Heart left ventricle (tissue), 16 donors: Measurements from ENCODE around the gene E2F6. TPM values are rescaled to one million over a fixed set of nuclear protein-coding genes. Genes with fewer than 3 reads are reported as not detected.
A peak's percentile ranks its signal among the peaks of the same experiment; 100 is the strongest.

Experiments
- ATAC-seq, 4 donors: fragments of 200-7000 bp; cut with Tn5 transposase; one replicate each; pipeline ENCODE4 v1.9.1; 2020 to 2022; ENCODE audit warnings: moderate library complexity in 4 of 4, mild to moderate bottlenecking in 3 of 4, moderate number of reproducible peaks in 1 of 4
- DNase-seq, 5 donors: peaks; one replicate each; pipeline ENCODE4 v3.0.0-alpha.2; 2020
- H3K27ac ChIP-seq, 12 donors: fragments of 200-600 bp; sonication (generic) in 4 of 12; one replicate each; pipeline versions ENCODE4 v1.5.0 to v1.8.0; 2016 to 2022; ENCODE audit warnings: mild to moderate bottlenecking in 2 of 12
- H3K27me3 ChIP-seq, 9 donors: fragments of 200-600 bp; sonication (generic) in 2 of 9; one replicate each; pipeline versions ENCODE4 v1.5.1 to v1.8.0; 2016 to 2022; ENCODE audit warnings: mild to moderate bottlenecking in 3 of 9
- H3K36me3 ChIP-seq, 9 donors: fragments of 200-600 bp; sonication (generic) in 2 of 9; one replicate each; pipeline versions ENCODE4 v1.5.0 to v1.8.0; 2018 to 2022; ENCODE audit warnings: mild to moderate bottlenecking in 2 of 9
- H3K4me1 ChIP-seq, 12 donors: fragments of 200-600 bp; sonication (generic) in 4 of 12; one replicate each; pipeline versions ENCODE4 v1.5.0 to v1.8.0; 2016 to 2022; ENCODE audit warnings: mild to moderate bottlenecking in 3 of 12
- H3K4me3 ChIP-seq, 12 donors: fragments of 200-600 bp; sonication (generic) in 4 of 12; one replicate each; pipeline versions ENCODE4 v1.5.0 to v1.8.0; 2017 to 2022; ENCODE audit warnings: mild to moderate bottlenecking in 9 of 12, moderate library complexity in 4 of 12
- H3K9me3 ChIP-seq, 12 donors: fragments of 200-600 bp; sonication (generic) in 4 of 12; one replicate each; pipeline versions ENCODE4 v1.5.0 to v1.8.0; 2016 to 2022; ENCODE audit warnings: mild to moderate bottlenecking in 1 of 12
- POLR2A ChIP-seq, 2 donors: fragments of 450-650 bp; IDR thresholded peaks; one replicate each; pipeline ENCODE4 v1.6.1; 2017; ENCODE audit warnings: antibody characterized with exemption in 2 of 2, mild to moderate bottlenecking in 2 of 2, moderate library complexity in 2 of 2
- WGBS, 4 donors: extraction: QIAGEN DNeasy Blood & Tissue Kit in 2 of 4; methylation state at CpG; one replicate each; pipeline versions ENCODE4 v1.1.5 to v1.1.7; 2013 to 2018; 5-methylcytosine and 5-hydroxymethylcytosine counted together
- intact Hi-C, 10 donors: fragments of 100-400 bp; cut with DNase I; formaldehyde crosslinking; loops; one replicate each; pipeline versions ENCODE4 v1.11.1 to v1.14.2; 2022
- polyA plus RNA-seq, 2 donors: library from polyadenylated mRNA; stranded (reverse); fragments of 200-250 nt; gene quantifications; one replicate each; pipeline ENCODE4 v1.2.3, GENCODE V29; 2013
- total RNA-seq, 9 donors: library from RNA; depleted of rRNA in 2 of 9; stranded (reverse); fragments of >200 nt in 2 of 9; fragmentation: NEBNext Ultra II Directional in 3 of 9; extraction: Animal tissue kit (Norgen Biotek cat#: 25700) in 3 of 9; gene quantifications; one replicate each; pipeline versions ENCODE4 v1.1.0 to v1.2.4, GENCODE V29; 2016 to 2023
- TF ChIP-seq, protein P1 (sequence below), 12 donors: fragments of 200-600 bp; sonication (generic) in 4 of 12; IDR thresholded peaks; one replicate each; pipeline versions ENCODE4 v1.5.0 to v1.8.0; 2018 to 2022; ENCODE audit warnings: antibody characterized with exemption in 12 of 12, mild to moderate bottlenecking in 5 of 12
- donor health status: ischemic (EF 13 %, LVEDD 7.1; RV severe dilation, severe dysfunction).
- donor health status: healthy with polysubstance abuse.
- donor health status: DM: no; HTN: yes; CAD: no.
- donor health status: DM: no; HTN: no; CAD: no.
- donor health status: ischemic (EF 25% LVEDD 6.9; RV normal size, moderate dysfunction).
- donor health status: ischemic (EF 25% LVEDD 5.7; RV mildly dilated, moderate dysfunction).
- donor health status: healthy.
- donor health status: DM: yes; HTN: yes; CAD: no.
- donor health status: ischemic (EF 35%, LVEDD 5.7; RV mildly dilated, moderate dysfunction).
- donor health status: nonischemic (EF 11% LVEDD 7.7; RV severe dilation, severe dysfunction).
- donor health status: DM: yes; HTN: yes; CAD: no.
- donor health status: PGD.
- donor health status: ischemic (EF 29% LVEDD 5.4; RV normal size, mild dysfunction).
- donor health status: nonischemic (EF 23%, LVEDD 6.1; RV moderate dilation, normal function).

E2F6 gene
- total and polyA plus RNA-seq, 11 donors = 8.7 to 20.4 (median 15.0) TPM

- peaks cover 0 to 9% (median 2%) of the 10 kb centered on the region in 12 donors for H3K9me3 ChIP-seq
- intact Hi-C loops = loop anchor here in 2 of 10 donors (5.0 kb wide), 2 partner anchors 69 to 84 kb away; no protein-coding TSS in a partner anchor
- H3K4me1 ChIP-seq = peaks cover 0 to 28% (median 16%) of the 10 kb centered on the region in 12 donors
- DNase-seq = peak; percentile 89 to 95 (median 90)
- WGBS, 4 donors = 26 to 32% (median 29%) methylated on average over 8 to 9 of the region's 9 CpGs
- peak in 1 of 2 donors; percentile 26 for TF ChIP-seq POLR2A (IDR thresholded peaks at IDR 0.05)
- TF ChIP-seq, protein P1, sequence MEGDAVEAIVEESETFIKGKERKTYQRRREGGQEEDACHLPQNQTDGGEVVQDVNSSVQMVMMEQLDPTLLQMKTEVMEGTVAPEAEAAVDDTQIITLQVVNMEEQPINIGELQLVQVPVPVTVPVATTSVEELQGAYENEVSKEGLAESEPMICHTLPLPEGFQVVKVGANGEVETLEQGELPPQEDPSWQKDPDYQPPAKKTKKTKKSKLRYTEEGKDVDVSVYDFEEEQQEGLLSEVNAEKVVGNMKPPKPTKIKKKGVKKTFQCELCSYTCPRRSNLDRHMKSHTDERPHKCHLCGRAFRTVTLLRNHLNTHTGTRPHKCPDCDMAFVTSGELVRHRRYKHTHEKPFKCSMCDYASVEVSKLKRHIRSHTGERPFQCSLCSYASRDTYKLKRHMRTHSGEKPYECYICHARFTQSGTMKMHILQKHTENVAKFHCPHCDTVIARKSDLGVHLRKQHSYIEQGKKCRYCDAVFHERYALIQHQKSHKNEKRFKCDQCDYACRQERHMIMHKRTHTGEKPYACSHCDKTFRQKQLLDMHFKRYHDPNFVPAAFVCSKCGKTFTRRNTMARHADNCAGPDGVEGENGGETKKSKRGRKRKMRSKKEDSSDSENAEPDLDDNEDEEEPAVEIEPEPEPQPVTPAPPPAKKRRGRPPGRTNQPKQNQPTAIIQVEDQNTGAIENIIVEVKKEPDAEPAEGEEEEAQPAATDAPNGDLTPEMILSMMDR (IDR thresholded peaks at IDR 0.05) = peak in 1 of 12 donors; percentile 8
- peak; percentile 95 to 97 (median 96) for ATAC-seq
- H3K27ac ChIP-seq = peak overlapping the region in 11 of 12 donors; percentile 19 to 91 (median 82)
- H3K4me3 ChIP-seq = no peak overlapping the region
- H3K36me3 ChIP-seq = no peaks in the 10 kb centered on the region
- peaks cover 0 to 4% (median 0%) of the 10 kb centered on the region in 9 donors for H3K27me3 ChIP-seq
Observed at GRCh38 chr2:11498543-11499034, 32.6 kb upstream of the E2F6 start.

- no peaks in the 10 kb centered on the region for H3K9me3 ChIP-seq
- DNase-seq (peak; percentile 24 to 65 (median 47)), ATAC-seq (peak in 3 of 4 donors; percentile 53 to 63 (median 56))
- intact Hi-C loops = loop anchor here in 2 of 10 donors (5.0 kb wide), 2 partner anchors 71 to 86 kb away; no protein-coding TSS in a partner anchor
- WGBS, 4 donors = 26 to 33% (median 32%) methylated on average over 22 to 30 of the region's 30 CpGs
- H3K27ac ChIP-seq = peak overlapping the region in 11 of 12 donors; percentile 21 to 91 (median 84)
- TF ChIP-seq, protein P1 (IDR thresholded peaks at IDR 0.05) = no peak
- TF ChIP-seq POLR2A (IDR thresholded peaks at IDR 0.05) = peak in 1 of 2 donors; percentile 14
- H3K27me3 ChIP-seq = peaks cover 0 to 4% (median 0%) of the 10 kb centered on the region in 9 donors
- H3K4me1 ChIP-seq = peaks cover 0 to 28% (median 15%) of the 10 kb centered on the region in 12 donors
- H3K36me3 ChIP-seq = no peaks in the 10 kb centered on the region
- H3K4me3 ChIP-seq = peak overlapping the region in 11 of 12 donors; percentile 10 to 53 (median 43)
Observed at GRCh38 chr2:11495844-11496681, 30.1 kb upstream of the E2F6 start.

DNA sequence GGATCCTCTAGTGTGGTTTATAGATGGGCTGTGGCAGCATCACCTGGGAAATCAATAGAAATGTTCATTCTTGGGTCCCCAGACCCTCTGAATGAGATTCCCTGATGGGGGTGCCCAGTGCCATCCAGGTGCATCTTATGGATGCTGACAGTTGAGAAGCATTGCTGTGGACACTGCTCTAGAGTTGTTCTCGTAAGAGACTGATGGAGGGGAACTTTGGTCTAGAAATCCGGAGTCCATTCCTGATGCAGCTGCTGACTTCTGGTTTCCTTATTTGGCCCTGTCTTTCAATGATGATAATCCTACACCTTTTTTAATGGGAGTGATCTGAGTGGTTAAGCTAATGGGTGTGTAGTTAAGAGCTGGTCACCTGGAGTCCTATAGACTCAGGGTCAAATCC lies 28.3 kb upstream of the E2F6 start:
- no peaks in the 10 kb centered on the region for H3K36me3 ChIP-seq
- peaks cover 0 to 27% (median 9%) of the 10 kb centered on the region in 12 donors for H3K4me1 ChIP-seq
- H3K9me3 ChIP-seq = peaks cover 0 to 5% (median 0%) of the 10 kb centered on the region in 12 donors
- H3K27me3 ChIP-seq = peaks cover 0 to 4% (median 0%) of the 10 kb centered on the region in 9 donors
- 87 to 97% (median 94%) methylated on average over 2 of the region's 2 CpGs for WGBS, 4 donors
- no peak for DNase-seq
- intact Hi-C loops = no loop called here
- H3K27ac ChIP-seq = no peak overlapping the region
- no peak for TF ChIP-seq POLR2A (IDR thresholded peaks at IDR 0.05)
- TF ChIP-seq, protein P1 (IDR thresholded peaks at IDR 0.05) = no peak
- no peak overlapping the region for H3K4me3 ChIP-seq
- ATAC-seq = no peak

DNA sequence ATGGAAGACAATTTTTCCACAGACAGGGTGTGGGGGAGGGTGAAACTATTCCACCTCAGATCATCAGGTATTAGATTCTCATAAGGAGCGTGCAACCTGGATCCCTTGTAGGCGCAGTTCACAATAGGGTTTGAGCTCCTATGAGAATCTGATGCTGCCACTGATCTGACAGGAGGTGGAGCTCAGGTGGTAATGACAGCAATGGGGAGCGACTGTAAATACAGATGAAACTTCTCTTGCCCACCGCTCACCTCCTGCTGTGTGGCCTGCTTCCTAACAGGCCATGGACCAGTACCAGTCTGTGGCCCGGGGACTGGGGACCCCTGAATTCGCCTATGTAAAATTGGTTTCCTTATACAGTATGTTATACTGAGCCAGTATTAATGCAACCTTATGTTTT lies 27.3 kb upstream of the E2F6 start:
- Histone ChIP-seq H3K4me3 (no peak overlapping the region), H3K27me3 (peaks cover 0 to 4% (median 0%) of the 10 kb centered on the region in 9 donors), H3K9me3 (peaks cover 0 to 5% (median 0%) of the 10 kb centered on the region in 12 donors), H3K27ac (no peak overlapping the region), H3K36me3 (no peaks in the 10 kb centered on the region), H3K4me1 (peaks cover 0 to 18% (median under 1%) of the 10 kb centered on the region in 12 donors)
- TF ChIP-seq, protein P1 (IDR thresholded peaks at IDR 0.05) = no peak
- TF ChIP-seq POLR2A (IDR thresholded peaks at IDR 0.05) = no peak
- WGBS, 4 donors = 95 to 97% (median 96%) methylated on average over 6 of the region's 6 CpGs
- intact Hi-C loops = no loop called here
- DNase-seq (no peak), ATAC-seq (no peak)
